Stimulated activated CD8-positive, alpha-beta memory T cell treated with anti-CD3 and anti-CD28 coated beads, Interleukin-4, amount 100 ng/mL, for 4 hours (primary cell): ENCODE results near the gene GNB2.
"Not testable (repeated sequence)": the region's sequence is repeated elsewhere in the genome, so short reads cannot be mapped to it uniquely, and the experiment has no call there.

ENCODE experiments used
- DNase-seq, 2 donors: peaks; one replicate each; pipeline ENCODE4 v3.0.0-alpha.2; 2020; ENCODE audit warnings: low read depth in 2 of 2, low spot score in 1 of 2

The GNB2 gene

DNA sequence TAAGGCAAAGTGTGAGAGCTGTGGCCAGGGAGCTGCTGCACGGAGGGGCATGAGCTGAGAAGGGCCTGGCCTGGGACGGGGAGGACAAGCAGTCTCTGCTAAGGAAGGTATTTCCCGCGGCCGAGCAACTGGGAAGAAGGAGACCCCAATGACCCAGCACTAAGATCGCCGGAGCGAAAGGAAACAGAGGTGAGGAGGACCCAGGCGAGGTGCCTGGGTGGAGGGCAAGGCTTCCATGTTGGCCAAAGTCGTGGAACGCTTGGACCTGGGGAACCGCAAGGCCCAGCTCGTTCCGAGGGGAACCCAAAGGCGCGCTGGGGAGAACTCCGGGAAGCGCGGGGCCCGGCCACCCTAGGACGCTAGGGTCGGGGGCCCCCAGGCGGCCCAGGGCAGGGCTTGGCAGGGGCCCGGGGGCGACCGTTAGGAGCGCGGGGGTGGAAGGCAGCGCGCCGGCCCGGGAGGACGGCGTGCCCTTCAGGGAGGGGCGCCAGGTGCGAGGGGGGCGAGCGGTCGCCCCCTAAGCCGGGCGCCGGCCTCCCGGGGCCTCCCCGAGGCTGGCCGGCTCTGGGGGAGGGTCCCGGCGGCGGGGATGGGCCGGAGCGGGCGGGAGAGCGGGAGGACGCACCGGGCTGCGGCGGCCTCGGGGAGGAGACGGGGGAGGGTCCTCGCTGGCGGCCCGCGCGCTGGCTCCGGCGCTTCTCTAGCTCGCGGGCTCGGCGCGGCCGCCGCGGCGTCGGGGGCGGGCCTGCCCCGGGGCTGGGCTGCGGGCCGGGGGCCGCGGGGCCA lies 20.0 kb downstream of the GNB2 start:
- DNase-seq: no peak

DNA sequence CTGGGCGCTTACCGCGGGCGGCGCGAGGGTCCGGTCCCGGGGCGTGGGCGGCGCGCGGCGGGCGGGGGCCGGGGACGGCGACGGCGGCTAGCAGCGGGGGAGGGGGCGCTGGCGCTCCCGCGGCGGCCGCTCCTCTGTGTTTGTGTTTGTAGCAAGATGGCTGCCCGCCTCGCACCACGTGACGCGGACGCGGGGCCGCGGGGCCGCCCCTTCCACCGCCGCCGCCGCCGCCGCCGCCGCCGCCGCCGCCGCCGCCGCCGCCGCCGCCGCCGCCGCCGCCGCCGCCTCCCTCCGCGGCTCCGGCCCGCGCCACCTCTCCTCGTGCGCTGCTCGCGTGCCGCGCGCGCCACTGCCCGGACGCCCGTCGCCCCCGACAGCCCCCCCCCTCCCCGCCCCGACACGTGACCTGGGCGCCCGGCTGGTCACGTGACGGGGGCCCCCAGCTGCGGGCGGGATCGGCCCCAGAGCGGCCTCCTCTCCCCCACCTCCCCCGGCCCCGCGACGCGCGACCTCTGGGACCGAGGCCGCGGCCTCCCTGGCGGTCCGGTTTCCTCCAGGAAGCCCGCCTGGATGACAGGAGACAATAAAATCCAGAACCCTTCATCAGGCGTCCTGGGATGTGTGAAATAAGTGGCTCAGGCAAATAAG lies 20.7 kb downstream of the GNB2 start, which contains the start of gene GIGYF1:
Gene GIGYF1, minus strand, starts transcription at position 153 of the 648 bp plus-strand sequence. CDS start 6,012 bp downstream, outside the sequence.
- DNase-seq: peak in 1 of 2 donors; percentile 49

DNA sequence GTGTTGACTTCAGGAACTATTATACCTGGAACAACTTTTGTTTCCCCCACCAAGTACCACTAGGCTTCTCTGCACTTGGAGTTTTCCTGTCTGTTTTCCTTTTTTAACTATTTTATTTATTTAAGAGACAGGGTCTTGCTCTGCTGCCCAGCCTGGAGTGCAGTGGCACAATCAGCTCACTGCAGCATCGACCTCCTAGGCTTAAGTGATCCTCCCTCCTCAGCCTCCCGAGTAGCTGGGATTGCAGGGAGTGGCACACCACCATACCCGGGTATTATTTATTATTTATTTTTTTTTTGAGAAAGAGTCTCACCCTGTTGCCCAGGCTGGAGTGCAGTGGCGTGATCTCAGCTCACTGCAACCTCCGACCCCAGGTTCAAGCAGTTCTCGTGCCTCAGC lies 22.6 kb downstream of the GNB2 start:
- DNase-seq: no peak

DNA sequence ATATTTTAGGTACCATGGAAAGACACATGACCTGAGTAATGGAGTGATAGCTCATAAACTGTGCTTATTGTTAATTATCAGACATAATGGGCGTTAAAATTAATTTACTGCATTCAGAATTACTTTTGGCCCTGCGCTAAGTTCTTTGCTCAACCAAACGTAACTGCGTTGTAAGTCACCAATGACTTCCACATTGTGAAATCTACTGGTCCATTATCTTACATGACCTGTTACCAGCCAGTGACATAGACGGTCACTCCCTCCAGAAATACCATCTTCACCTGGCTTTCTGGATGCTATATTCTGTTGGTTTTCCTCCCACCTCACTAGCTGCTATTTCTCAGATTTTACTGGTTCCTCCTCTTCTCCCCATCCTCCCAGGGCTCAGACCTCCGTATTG lies 25.5 kb downstream of the GNB2 start:
- no peak for DNase-seq

DNA sequence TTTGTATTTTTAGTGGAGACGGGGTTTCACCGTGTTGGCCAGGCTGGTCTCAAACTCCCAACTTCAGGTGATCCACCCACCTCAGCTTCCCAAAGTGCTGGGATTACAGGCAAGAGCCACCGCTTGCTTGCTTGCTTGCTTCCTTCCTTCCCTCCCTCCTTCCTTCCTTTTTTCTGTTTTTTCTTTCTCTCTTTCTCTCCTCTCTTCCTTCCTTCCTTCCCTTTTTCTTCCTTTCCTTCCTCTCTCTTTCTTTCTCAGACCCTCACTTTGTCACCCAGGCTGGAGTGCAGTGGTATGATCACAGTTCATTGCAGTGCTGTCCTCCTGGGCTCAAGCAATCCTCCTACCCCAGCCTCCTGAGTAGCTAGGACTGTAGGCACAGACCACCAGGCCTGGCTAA lies 27.5 kb downstream of the GNB2 start:
- DNase-seq: not testable (repeated sequence)

DNA sequence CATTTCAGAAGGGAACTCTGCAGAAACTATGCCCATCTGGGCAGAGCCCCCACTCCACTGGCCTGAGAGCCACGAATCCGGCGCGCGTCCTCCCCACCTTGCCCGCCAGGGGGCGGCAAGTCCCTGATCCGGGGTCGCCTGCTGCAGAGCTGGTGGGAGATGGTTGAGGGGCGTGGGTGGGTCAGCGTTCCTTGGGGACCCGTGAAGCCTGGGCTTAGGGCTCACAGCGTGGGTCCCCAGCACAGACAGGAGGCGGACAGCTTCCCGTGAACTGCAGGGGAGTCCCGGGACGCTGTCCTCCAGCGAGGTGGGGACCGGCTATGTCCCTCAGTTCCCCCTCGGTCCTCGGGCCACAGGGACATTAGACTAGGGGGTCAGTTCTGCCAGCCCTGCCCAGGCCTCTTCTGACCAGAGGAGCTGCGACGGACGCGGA lies 31.8 kb downstream of the GNB2 start:
- peak; percentile 59 for DNase-seq

DNA sequence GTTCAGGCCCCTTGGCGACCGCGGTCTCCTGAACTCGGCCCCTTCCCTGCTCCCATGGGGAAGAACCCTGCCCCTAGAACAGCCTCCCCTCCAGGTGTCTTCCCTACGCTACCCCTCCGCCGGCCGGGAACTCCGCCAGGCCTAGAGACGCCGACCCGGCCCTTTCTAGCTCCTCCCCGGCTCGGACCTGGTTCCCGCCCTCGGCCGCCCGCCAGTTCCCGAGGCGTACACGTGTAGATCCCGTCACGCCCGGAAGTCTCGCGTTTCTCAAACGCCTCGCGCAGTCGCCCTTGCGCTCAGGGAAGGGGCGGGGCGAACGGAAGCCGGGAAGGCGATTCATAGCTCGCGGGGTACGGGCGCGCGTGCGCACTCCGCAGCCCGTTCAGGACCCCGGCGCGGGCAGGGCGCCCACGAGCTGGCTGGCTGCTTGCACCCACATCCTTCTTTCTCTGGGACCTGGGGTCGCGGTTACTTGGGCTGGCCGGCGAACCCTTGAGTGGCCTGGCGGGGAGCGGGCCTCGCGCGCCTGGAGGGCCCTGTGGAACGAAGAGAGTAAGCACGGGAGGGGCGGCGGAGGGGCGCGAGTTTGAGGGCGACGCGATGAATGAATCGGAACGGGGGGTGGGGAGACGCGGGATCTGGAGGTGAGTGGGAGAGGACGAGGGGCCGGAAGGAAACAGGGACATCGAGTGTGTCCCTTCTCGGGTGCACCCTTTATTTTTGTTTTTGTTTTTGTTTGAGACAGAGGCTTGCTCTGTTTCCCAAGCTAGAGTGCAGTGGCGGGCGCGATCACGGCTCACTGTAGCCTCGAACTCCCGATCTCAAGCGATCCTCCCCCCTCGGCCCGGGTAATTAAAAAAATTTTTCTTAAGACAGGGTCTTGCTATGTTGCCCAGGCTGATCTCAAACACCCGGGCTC lies 32.5 kb downstream of the GNB2 start, which contains the start of gene POP7:
Gene POP7, plus strand, starts transcription at position 369 of the 919 bp plus-strand sequence. CDS start 710 bp downstream, outside the sequence.
- DNase-seq: peak; percentile 97 to 98

DNA sequence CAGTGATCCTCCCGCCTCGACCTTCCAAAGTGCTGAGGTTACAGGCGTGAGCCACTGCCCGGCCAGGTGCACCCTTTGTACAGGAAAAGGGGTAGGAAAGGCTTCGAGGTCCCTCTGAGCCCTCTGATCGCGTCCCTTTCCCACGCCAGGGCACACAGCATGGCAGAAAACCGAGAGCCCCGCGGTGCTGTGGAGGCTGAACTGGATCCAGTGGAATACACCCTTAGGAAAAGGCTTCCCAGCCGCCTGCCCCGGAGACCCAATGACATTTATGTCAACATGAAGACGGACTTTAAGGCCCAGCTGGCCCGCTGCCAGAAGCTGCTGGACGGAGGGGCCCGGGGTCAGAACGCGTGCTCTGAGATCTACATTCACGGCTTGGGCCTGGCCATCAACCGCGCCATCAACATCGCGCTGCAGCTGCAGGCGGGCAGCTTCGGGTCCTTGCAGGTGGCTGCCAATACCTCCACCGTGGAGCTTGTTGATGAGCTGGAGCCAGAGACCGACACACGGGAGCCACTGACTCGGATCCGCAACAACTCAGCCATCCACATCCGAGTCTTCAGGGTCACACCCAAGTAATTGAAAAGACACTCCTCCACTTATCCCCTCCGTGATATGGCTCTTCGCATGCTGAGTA lies 33.3 kb downstream of the GNB2 start:
- DNase-seq: no peak

DNA sequence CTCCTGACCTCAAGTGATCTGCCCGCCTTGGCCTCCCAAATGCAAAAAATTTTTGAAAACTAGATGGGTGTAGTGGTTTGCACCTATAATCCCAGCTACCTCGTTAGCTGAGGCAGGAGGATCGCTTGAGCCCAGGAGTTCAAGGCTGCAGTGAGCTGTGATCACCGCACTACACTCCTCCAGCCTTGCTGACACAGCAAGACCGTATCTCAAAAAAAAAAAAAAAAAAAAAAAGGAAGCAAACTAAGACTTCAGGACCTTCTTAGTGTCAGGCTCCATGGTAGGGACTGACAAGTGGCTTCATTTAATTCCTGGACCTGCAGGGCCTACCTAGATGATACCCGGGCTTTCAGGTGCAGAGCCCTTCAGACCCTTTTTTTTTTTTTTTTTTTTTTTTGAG lies 34.9 kb downstream of the GNB2 start:
- DNase-seq: no peak

DNA sequence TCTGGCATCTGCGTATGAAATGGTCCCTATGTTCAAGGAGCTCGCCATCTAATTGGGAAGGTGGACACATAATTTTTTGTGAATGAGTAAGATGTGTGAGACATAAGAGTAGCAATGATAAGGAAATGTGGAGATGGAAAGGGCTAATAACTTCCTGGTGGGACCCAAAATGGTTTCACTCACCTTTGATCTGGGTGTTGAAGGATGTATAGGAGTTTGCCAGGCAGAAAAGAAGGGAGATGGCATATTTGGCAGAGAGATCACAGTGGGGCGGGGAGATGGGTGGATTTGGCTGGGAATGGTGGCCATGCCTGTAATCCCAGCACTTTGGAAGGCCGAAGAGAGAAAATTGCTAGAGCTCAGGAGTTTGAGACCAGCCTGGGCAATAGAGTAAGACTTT lies 36.9 kb downstream of the GNB2 start:
- DNase-seq: no peak

DNA sequence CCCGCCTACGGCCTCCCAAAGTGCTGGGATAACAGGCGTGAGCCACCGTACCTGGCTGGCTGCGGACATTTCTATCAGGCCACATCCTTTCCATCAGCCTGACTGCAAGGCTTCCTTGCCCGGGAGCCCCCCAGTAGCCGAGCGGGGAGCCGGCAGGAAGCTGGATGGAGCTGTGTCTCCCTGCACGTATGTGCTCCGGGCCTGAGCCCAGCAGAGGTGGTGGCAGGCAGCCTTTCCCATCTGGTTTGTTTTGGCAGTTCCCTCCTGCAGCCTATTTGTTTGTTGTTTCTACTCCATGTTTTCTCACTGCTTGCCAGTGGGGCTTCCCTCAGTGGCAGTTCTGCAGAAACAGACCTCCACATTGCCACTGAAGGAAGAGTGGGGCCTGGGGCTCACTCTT lies 37.8 kb downstream of the GNB2 start:
- no peak for DNase-seq

DNA sequence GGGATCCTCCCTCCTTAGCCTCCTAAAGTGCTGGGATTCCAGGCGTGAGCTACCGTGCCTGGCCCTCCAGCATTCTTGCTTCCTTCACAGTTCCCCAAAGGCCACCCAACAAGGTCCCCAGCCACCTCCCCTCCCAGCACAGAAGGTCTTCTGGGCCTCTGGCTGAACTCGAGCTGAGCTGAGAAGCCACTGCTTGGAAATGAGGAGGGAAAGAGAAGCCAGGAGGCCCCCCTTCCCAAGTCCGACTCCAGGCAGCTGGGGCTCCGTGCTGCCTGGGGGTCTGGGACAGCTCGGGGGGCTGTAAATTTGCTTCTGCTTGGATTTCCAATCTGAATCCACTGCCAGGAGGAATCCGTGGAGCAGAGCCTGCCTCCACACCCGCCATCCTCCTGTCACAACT lies 41.2 kb downstream of the GNB2 start:
- no peak for DNase-seq

DNA sequence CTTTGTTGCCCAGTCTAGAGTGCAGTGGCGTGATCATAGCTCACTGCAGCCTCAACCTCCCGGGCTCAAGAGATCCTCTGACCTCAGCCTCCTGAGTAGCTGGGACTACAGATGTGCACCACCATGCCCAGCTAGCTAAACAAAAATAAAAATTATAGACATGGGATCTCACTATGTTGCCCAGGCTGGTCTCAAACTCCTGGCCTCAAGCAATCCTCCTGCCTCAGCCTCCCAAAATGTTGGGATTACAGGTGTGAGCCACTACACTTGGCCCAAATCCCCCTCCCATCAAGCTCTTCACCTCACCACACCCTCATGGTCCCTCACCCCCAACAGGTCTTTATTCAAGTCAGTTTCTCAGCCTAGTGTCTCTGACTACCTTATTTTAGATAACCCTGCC lies 43.5 kb downstream of the GNB2 start:
- DNase-seq: not testable (repeated sequence)

DNA sequence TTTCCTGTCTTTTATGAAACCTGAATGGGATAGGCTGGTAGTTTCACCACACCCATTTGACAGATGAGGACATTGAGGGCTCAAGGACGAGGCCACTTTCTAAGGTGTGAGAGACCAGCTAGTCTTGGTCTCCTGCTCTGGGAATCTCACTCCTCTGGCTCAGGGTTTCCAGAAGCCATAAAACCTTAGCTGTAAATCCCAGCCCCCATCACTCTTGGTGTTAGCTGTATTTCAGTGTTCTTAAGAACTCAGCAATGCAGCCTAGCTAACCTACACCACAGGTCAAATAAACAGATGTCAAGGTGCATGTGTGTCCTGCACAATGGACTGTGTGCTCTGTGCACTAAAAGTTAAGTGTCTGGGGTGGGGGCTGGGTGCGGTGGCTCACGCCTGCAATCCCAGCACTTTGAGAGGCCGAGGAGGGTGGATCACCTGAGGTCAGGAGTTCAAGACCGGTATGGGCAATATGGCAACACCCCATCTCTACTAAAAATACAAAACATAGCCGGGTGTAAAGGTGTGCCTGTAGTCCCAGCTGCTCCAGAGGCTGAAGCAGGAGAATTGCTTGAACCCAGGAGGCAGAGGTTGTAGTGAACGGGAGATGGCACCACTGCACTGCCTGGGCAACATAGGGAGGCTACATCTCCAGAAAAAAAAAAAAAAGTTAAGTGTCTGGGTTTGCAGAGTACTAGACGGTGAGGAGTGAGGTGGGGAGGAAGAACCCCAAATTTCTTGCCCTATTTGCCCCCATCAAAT lies 46.2 kb downstream of the GNB2 start:
- DNase-seq: no peak

DNA sequence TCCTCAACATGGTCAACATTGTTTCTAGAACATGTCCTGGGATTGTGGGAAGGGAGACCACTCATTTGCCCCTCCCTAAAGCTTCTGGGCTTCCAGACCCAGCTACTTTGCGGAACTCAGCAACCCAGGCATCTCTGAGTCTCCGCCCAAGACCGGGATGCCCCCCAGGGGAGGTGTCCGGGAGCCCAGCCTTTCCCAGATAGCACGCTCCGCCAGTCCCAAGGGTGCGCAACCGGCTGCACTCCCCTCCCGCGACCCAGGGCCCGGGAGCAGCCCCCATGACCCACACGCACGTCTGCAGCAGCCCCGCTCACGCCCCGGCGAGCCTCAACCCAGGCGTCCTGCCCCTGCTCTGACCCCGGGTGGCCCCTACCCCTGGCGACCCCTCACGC lies 46.7 kb downstream of the GNB2 start, which contains the start of gene EPO:
Gene EPO, plus strand, starts transcription at position 190 of the 392 bp plus-strand sequence. CDS start 513 bp downstream, outside the sequence.
- no peak for DNase-seq

DNA sequence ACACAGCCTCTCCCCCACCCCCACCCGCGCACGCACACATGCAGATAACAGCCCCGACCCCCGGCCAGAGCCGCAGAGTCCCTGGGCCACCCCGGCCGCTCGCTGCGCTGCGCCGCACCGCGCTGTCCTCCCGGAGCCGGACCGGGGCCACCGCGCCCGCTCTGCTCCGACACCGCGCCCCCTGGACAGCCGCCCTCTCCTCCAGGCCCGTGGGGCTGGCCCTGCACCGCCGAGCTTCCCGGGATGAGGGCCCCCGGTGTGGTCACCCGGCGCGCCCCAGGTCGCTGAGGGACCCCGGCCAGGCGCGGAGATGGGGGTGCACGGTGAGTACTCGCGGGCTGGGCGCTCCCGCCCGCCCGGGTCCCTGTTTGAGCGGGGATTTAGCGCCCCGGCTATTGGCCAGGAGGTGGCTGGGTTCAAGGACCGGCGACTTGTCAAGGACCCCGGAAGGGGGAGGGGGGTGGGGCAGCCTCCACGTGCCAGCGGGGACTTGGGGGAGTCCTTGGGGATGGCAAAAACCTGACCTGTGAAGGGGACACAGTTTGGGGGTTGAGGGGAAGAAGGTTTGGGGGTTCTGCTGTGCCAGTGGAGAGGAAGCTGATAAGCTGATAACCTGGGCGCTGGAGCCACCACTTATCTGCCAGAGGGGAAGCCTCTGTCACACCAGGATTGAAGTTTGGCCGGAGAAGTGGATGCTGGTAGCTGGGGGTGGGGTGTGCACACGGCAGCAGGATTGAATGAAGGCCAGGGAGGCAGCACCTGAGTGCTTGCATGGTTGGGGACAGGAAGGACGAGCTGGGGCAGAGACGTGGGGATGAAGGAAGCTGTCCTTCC lies 47.3 kb downstream of the GNB2 start:
- no peak for DNase-seq

DNA sequence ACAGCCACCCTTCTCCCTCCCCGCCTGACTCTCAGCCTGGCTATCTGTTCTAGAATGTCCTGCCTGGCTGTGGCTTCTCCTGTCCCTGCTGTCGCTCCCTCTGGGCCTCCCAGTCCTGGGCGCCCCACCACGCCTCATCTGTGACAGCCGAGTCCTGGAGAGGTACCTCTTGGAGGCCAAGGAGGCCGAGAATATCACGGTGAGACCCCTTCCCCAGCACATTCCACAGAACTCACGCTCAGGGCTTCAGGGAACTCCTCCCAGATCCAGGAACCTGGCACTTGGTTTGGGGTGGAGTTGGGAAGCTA lies 47.9 kb downstream of the GNB2 start:
- no peak for DNase-seq

DNA sequence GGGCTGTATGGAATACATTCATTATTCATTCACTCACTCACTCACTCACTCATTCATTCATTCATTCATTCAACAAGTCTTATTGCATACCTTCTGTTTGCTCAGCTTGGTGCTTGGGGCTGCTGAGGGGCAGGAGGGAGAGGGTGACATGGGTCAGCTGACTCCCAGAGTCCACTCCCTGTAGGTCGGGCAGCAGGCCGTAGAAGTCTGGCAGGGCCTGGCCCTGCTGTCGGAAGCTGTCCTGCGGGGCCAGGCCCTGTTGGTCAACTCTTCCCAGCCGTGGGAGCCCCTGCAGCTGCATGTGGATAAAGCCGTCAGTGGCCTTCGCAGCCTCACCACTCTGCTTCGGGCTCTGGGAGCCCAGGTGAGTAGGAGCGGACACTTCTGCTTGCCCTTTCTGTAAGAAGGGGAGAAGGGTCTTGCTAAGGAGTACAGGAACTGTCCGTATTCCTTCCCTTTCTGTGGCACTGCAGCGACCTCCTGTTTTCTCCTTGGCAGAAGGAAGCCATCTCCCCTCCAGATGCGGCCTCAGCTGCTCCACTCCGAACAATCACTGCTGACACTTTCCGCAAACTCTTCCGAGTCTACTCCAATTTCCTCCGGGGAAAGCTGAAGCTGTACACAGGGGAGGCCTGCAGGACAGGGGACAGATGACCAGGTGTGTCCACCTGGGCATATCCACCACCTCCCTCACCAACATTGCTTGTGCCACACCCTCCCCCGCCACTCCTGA lies 49.1 kb downstream of the GNB2 start:
- DNase-seq: no peak
